ENCODE results near the gene PHF21A. TPM values are rescaled to one million over a fixed set of nuclear protein-coding genes. Genes with fewer than 3 reads are reported as not detected.
A peak's percentile ranks its signal among the peaks of the same experiment; 100 is the strongest.
"Not testable (repeated sequence)": the region's sequence is repeated elsewhere in the genome, so short reads cannot be mapped to it uniquely, and the experiment has no call there.

Gene PHF21A
- total RNA-seq, 1 experiment from 2014 or later, result 7.0 TPM

- DNase-seq (ENCODE audit: low read depth), result no peak
Measured at GRCh38 chr11:45984192-45984591, 137.1 kb downstream of the PHF21A start.

DNA sequence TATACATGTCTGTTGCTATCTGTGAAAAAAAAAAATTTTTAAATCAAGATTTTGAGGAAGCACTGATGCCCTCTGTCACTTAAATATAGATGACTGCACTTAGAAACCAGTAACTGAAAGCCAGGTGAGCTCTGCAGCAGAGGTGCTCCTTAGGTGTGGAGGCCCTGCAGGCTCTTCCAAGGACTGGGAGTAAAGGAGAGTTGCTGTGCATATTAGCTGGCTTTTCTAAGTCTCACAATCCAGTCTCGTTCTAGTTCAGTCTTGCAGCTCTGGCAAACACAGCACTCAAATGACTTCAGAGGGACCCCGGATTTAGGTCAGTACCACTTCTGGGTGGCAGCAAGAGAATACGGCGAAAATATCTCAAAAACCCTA lies 137.8 kb downstream of the PHF21A start:
- no peak for DNase-seq (ENCODE audit: low read depth)

DNA sequence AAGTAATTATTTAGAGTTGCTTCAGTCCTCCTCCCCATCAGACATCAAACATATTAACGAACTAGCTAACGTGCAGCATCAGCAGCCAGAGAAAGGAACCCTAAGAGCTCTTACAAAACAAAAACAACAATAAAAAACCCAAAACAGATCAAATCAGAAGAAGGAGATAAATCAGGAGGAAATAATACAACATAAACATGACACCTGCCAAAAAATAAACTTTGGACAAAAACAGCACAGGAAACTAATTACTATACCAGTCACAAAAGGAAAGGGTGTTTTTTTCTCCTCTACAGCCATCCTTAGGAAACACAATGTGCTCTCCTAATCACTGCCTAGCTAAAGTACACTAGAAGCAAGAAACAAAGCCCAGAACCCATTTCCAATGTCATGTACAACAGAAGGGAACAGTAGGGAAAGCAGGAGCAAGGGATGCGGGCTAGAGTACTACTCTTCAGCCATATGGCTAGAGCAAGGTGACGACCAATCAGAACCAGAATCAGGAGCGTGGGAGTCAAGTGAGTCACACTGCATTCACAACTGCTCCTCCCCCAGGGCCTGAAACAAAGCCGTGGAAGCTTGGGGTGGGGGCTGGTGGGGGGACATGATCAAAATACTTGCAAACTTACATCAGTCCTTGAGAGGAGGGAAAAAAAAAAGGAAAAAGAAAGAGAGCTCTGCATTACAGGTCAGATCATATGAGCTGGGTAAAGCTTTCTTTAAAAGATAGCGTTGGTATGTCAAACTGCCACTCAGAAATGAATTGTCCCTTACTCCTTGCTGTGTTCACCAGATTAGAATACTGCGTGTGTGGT lies 138.4 kb downstream of the PHF21A start:
- peak; percentile 80 for DNase-seq (ENCODE audit: low read depth)

DNA sequence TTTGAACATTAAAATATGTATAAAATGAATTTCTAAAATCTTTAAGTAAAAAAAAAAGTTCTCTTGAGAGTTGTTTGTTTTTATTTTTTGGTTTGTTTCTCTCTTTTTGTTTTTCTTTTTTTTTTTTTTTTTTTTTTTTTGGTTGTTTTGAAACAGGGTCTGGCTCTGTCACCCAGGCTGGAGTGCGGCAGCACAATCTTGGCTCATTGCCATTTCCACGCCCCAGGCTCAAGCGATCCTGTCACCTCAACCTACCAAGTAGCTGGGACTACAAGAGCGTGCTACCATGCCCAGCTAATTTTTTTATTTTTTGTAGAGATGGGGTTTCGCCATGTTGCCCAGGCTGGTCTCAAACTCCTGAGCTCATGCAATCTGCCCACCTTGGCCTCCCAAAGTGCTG lies 139.4 kb downstream of the PHF21A start:
- not testable (repeated sequence) for DNase-seq (ENCODE audit: low read depth)

DNA sequence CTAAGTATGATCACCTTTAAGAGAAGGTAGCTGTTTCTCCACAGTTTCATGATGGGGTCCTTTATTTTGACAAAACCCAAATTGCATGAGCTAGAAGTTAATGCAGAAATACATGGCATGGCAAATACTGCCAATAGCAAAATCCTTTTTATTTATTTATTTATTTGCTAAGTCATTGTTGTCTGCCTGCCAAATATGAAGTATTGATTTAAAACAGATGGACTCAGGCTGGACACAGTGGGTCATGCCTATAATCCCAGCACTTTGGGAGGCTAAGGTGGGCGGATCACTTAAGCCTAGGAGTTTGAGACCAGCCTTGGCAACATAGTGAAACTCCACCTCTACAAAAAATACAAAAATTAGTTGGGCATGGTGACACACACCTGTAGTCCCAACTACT lies 146.4 kb downstream of the PHF21A start:
- no peak for DNase-seq (ENCODE audit: low read depth)

GRCh38 chr11:45973601-45974000 lies 147.7 kb downstream of the PHF21A start:
- DNase-seq (ENCODE audit: low read depth), result no peak

DNA sequence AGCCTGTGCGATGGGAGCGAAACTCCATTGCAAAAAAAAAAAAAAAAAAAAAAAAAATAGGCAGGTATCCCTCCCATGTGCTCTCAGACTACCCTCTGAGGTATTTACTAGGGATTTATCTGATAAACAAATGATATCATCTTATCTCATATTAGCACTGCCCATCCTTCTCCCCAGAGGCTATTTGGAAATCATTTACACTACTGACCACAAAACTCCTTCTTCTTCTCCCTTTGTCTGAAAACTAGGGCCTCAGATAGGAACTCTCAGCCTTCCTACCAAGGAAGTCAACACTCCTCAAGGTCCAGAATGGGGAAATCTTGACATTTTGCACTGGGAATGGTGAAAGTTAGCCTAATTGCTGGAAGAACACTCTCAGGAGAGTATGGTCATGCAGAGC lies 152.4 kb downstream of the PHF21A start:
- no peak for DNase-seq (ENCODE audit: low read depth)

DNA sequence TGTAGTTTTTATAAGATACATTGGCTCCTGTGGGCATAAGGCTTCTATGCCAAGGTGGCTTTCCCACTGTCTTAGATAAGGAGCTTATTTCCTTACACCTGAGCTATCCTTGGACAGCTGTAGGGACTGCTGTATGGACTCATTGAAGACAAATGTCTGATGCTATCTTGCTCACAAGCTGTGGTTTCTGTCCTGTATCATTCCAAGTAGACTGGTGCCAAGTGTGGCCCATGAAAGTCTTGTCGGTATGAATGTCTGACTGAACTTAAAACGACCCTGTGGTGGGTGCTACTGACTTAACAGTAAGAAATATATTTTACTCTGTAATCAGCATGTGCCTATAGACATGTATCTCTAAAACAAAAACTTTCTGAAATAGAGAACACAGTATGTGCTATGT lies 153.7 kb downstream of the PHF21A start:
- DNase-seq (ENCODE audit: low read depth), result no peak

- peak; percentile 78 for DNase-seq (ENCODE audit: low read depth)
Measured at GRCh38 chr11:45964911-45965389, 156.3 kb downstream of the PHF21A start.

GRCh38 chr11:45961751-45962240 lies 159.5 kb downstream of the PHF21A start:
- no peak for DNase-seq (ENCODE audit: low read depth)

DNA sequence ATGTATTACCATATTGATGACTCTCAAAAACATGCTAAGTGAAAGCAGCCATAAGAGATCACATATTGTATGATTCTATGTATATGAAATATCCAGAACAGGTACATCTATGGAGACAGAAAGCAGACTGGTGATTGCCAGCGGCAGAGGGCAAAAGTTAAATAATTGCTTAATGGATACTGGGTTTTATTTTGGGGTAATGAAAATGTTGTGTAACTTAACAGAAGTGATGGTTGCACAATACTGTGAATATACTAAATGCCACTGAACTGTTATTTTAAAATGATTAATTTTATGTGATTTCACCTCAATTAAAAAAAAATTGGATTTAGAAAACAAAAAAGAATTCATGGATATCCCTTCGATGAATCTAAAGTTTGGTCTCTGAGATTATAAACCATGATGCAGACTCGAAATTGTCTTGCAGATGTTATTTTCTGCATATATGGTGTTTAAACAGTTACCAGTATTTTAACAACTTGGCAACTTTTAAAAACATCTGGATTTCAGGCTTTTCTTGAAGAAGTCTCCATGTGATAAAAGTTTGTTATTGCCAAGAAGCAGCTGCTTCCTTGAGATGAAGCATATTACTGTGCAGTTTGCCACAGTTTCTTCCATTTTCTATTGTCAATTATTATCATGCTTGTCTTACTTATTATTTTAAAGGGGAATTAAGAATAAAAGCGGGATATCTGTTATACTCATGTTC lies 160.7 kb downstream of the PHF21A start:
- no peak for DNase-seq (ENCODE audit: low read depth)

DNA sequence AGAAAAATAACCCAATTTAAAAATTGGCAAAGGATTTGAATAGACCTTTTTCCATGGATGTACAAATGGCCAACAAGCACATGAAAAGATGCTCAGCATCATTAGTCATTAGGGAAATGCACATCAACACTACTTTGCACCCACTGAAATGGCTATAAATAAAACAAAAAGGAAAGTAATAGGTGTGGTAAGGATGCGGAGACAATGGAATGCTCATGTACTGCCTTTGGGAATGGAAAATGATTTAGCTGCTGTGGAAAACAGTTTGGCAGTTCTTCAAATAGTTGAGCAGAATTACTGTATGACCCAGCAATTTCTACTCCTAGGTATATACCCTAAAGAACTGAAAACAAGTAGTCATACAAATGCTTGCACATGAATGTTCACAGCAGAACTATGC lies 161.4 kb downstream of the PHF21A start:
- DNase-seq (ENCODE audit: low read depth), result no peak

GRCh38 chr11:45949992-45950407 lies 171.3 kb downstream of the PHF21A start:
- no peak for DNase-seq (ENCODE audit: low read depth)

DNA sequence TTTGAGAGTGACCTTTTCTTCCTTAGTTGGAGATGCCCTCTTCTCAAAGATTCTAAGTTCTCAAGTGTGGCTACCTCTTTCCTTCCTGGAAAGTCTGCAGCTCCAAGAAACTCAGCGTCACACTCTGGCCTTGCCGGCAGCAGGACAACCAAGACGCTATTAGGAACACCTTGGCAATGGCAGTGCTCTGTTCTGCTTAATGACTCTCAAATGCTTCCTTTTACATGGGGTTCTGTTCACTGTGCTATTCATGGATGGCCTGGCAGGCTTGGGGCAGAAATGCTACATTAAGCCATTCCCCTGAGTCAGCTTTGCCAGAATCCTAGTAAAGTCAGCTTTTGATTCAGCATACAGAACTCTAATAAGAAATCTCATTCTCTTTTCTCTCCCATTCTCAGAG lies 172.9 kb downstream of the PHF21A start:
- DNase-seq (ENCODE audit: low read depth), result no peak

DNA sequence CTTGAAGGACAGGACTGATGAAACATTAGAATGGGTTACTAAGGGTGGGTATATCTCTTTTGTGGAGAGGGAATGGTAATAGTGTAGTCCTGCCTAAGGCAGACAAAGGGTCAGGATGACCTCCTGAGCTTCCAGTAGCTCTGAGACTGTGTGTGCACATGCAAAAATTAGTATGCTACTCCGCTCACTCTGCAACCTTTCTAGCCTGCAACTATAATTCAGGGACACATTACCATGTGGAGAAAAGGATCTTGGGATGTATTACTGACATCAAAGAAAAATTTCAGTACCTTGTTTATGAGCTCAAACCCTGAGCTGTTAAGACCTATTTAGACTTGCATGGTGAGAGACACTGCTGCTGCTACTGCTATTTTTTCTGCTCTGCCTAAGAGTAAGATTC lies 173.4 kb downstream of the PHF21A start:
- DNase-seq (ENCODE audit: low read depth), result no peak

DNA sequence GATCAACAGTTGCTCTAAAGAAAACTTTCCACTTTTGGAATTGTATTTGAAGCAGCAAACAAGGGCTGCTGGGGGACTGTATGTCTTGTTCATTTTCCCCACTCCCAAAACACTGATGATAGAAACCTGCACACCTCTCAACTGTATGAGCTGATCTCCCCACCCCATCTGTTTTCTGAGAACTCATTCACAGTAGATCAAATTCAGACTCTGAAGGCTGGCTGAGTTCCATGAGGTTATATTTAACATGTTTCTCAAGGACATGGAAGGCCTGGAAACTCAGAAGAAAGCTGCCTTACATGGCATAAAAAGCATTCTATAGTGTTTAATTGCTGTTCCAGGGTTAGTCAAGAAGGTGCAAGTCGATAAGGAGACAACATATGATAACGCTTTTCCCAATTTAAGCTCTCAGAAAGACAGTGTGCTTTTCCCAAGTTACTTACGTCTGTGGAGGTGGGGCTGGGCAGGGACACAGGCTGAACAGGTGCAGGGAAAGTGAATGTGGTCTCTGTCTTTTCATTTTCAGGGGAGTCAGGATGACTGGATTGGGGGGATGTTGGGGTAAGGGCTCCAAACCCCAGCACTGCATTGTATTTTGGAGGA lies 175.8 kb downstream of the PHF21A start:
- DNase-seq (ENCODE audit: low read depth), result no peak

DNA sequence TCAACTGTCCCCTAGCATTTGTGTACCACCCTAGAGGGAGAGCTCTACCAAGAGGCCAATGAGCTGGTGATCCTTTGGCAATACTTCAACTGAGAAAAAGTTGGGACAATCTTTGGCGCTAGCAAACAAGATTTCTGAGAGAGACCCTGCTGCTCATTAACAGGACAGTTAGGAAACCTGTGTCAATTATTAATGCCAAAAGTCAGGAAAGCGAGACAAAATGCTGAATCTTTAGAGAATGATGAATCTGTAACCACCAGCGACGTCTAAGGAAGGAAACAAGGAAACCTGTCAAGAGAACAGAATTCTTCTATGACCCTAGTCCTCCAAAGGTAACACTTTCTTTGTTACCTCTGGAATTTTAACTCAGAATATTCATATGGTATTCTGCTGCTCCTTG lies 178.9 kb downstream of the PHF21A start:
- DNase-seq (ENCODE audit: low read depth), result no peak

DNA sequence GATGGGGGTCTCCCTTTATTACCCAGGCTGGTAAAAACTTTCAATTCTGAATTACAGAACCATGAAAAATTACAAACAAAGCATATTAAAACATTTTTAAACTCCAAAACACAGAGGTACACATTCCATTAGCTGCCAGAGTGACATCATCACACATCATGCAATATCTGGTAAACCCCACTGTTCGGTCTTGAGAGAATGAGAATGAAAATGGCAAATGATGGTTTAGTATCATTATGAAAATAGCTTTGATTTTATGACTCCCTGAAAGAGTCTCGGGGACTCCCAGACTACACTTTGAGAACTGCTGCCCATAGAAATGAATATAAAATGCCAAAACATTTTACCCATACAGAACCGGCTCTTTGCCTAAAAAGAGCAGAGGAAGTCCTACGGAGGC lies 180.0 kb downstream of the PHF21A start:
- DNase-seq (ENCODE audit: low read depth), result no peak

DNA sequence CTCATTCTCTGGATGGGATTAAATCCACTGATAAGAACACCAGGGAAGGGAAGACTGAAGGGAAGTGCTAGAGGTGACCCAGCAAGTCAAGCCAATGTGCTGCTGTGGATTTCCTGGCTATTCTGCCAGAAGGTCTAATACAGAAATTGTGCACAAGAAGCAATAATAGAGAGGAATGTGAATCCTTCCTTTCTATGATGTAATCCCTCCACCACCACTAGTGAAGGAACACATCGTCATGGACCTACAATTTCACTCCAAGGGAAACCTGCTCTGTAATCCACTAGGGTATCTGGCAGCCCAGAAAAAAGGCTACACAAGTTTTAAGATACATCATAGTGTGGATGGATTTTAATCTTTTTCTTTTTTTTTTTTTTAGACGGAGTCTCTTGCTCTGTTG lies 181.4 kb downstream of the PHF21A start:
- DNase-seq (ENCODE audit: low read depth), result no peak

DNA sequence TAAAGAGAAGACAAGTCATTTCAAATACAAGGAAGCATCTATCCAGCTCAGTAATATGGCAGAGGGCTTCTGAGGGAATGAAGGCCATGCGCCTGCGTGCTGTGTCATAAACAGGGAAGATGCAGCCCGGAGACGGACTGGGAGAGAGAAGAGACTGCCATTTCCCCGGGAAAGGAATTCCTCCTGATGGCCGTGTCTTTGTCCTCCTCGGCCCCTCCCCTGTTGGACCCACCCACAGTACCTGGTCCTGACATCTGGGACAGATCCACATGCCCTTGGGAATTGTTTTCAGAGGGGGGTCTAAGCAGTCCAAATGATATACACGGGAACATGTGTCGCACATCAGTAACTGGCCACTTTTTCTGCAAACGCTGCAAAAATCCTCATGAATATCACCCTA lies 183.3 kb downstream of the PHF21A start:
- no peak for DNase-seq (ENCODE audit: low read depth)

GRCh38 chr11:45936511-45937054 lies 184.7 kb downstream of the PHF21A start:
- DNase-seq (ENCODE audit: low read depth), result no peak
